K562 (cell line): ENCODE results near the gene TBC1D1. TPM values are rescaled to one million over a fixed set of nuclear protein-coding genes. Genes with fewer than 3 reads are reported as not detected.

ENCODE experiments used
- ATAC-seq: fragments of 200-7000 bp; cut with Tn5 transposase; 3 replicates; pipeline ENCODE4 v1.9.1; 2020; ENCODE audit warnings: moderate library complexity
- BruUV-seq: library from RNA; stranded (reverse); fragments of 400-500 nt; replicated peaks from 2 replicates; lab custom pipeline; 2021; lab: Mats Ljungman, UMichigan
- CTCF ChIA-PET: fragments of 300-600 bp; formaldehyde crosslinking; extraction: SDS; loops from one replicate; lab custom pipeline; 2021; ENCODE audit warnings: low intra/inter-chr PET ratio; lab: Yijun Ruan, JAX
- POLR2A ChIA-PET: fragments of 300-600, 350-650 bp; sonication (Branson Sonifier 250); formaldehyde crosslinking; extraction: SDS; loops from one replicate; lab custom pipeline; 2021; ENCODE audit warnings: antibody characterized with exemption, inconsistent platforms; lab: Yijun Ruan, JAX
- DNase-seq, 4 experiments: peaks; one replicate each; pipeline versions ENCODE4 v3.0.0 to v3.0.0-alpha.2; 2011 to 2018; ENCODE audit warnings: low spot score in 3 of 4, mixed read lengths in 3 of 4; ENCODE audit errors: extremely low read depth in 1 of 4
- FAIRE-seq: peaks from 2 replicates; lab custom pipeline; 2011; peaks lifted over from hg19 to GRCh38; lab: Jason Lieb, UNC
- H2AFZ ChIP-seq: 2 replicates; pipeline ENCODE4 v1.6.0; 2011; ENCODE audit warnings: low read depth, low read length, control low read depth, inconsistent platforms
- H3K27ac ChIP-seq: fragments of 200-600 bp; 3 replicates; pipeline ENCODE4 v1.8.0; 2011; ENCODE audit warnings: low read depth, mild to moderate bottlenecking, control low read depth, inconsistent platforms, low read length, moderate library complexity, mixed read lengths; ENCODE audit errors: extremely low read depth
- H3K27me3 ChIP-seq, 2 experiments: fragments of 300-600 bp in 1 of 2; 2 replicates in 1 of 2; 3 replicates in 1 of 2; pipeline versions ENCODE4 v1.6.0 to v1.8.0; 2011; ENCODE audit warnings: inconsistent platforms in 2 of 2, low read length in 2 of 2, mild to moderate bottlenecking in 1 of 2, mixed read lengths in 1 of 2, moderate library complexity in 1 of 2; ENCODE audit not compliant: control insufficient read depth in 2 of 2, insufficient read depth in 2 of 2
- H3K36me3 ChIP-seq: fragments of 300-600 bp; 3 replicates; pipeline ENCODE4 v1.8.0; 2011; ENCODE audit warnings: mild to moderate bottlenecking, low read length, inconsistent platforms; ENCODE audit not compliant: control insufficient read depth, insufficient read depth
- H3K4me1 ChIP-seq, 2 experiments: fragments of 200-600 bp in 1 of 2; replicated peaks in 1 of 2; 2 replicates in 1 of 2; 3 replicates in 1 of 2; pipeline versions ENCODE4 v1.5.1 to v1.8.0; 2011; ENCODE audit warnings: inconsistent platforms in 2 of 2, low read length in 2 of 2, mild to moderate bottlenecking in 1 of 2, mixed read lengths in 1 of 2, moderate library complexity in 1 of 2; ENCODE audit not compliant: control insufficient read depth in 2 of 2, insufficient read depth in 2 of 2
- H3K4me2 ChIP-seq: 2 replicates; pipeline ENCODE4 v1.6.1; 2011; ENCODE audit warnings: low read length, control low read depth, inconsistent platforms, mixed read lengths; ENCODE audit not compliant: insufficient read depth
- H3K4me3 ChIP-seq: fragments of 200-600 bp; sonication (generic), shearing (Covaris generic); 2 replicates; pipeline ENCODE4 v1.5.1; 2016; ENCODE audit warnings: control low read depth, inconsistent platforms
- H3K79me2 ChIP-seq: fragments of 200-600 bp; 3 replicates; pipeline ENCODE4 v1.8.0; 2011; ENCODE audit warnings: low read length, inconsistent platforms; ENCODE audit not compliant: control insufficient read depth, insufficient read depth
- H3K9ac ChIP-seq, 2 experiments: 2 replicates each; pipeline versions ENCODE4 v1.6.0 to v1.6.1; 2011; ENCODE audit warnings: low read depth in 2 of 2, low read length in 2 of 2, control low read depth in 1 of 2, inconsistent platforms in 1 of 2, mild to moderate bottlenecking in 1 of 2, mixed read lengths in 1 of 2; ENCODE audit not compliant: insufficient read depth in 1 of 2
- H3K9me1 ChIP-seq: one replicate; pipeline ENCODE4 v1.6.0; 2011; ENCODE audit warnings: inconsistent platforms, mild to moderate bottlenecking, low read length, moderate library complexity; ENCODE audit not compliant: control insufficient read depth, insufficient read depth
- H3K9me3 ChIP-seq: replicated peaks from 2 replicates; pipeline ENCODE4 v1.5.1; 2011; ENCODE audit warnings: low read depth, low read length, inconsistent platforms; ENCODE audit not compliant: control insufficient read depth, insufficient read depth
- H4K20me1 ChIP-seq: replicated peaks from 2 replicates; pipeline ENCODE4 v1.6.1; 2011; ENCODE audit warnings: low read length, inconsistent platforms, mixed read lengths; ENCODE audit not compliant: control insufficient read depth, insufficient read depth
- BRD9 ChIP-seq: fragments of 450-650 bp; IDR thresholded peaks from 2 replicates; pipeline ENCODE4 v1.6.1; 2018; ENCODE audit warnings: low read depth; ENCODE audit not compliant: partially characterized antibody
- HDAC6 ChIP-seq: IDR thresholded peaks from 2 replicates; pipeline ENCODE4 v1.6.1; 2012; ENCODE audit warnings: low read depth, mild to moderate bottlenecking, control low read depth, inconsistent platforms, low read length, moderate library complexity
- NFXL1 ChIP-seq: fragments of 450-650 bp; formaldehyde crosslinking; IDR thresholded peaks from 2 replicates; pipeline ENCODE4 v1.4.0; 2021; ENCODE audit warnings: mild to moderate bottlenecking
- SRSF7 ChIP-seq: fragments of 200-400 bp; formaldehyde crosslinking; optimal IDR thresholded peaks from 2 replicates; pipeline ENCODE3; 2017; ENCODE audit warnings: mild to moderate bottlenecking, low read depth, low read length
- ZBTB5 ChIP-seq: fragments of 450-650 bp; IDR thresholded peaks from 2 replicates; pipeline ENCODE4 v1.6.1; 2017; ENCODE audit warnings: antibody characterized with exemption
- ZFP91 ChIP-seq: sonication (generic); formaldehyde crosslinking; IDR thresholded peaks from 2 replicates; pipeline ENCODE4 v1.8.0; 2022; ENCODE audit warnings: mild to moderate bottlenecking, missing genetic modification reagents
- ZNF347 ChIP-seq: fragments of 450-650 bp; formaldehyde crosslinking; IDR thresholded peaks from 2 replicates; pipeline ENCODE4 v1.4.0; 2020; ENCODE audit warnings: low read depth, mild to moderate bottlenecking, moderate library complexity
- ZNF77 ChIP-seq: fragments of 250-450 bp; sonication (Bioruptor Pico); IDR thresholded peaks from 2 replicates; pipeline ENCODE4 v1.5.0; 2020
- WGBS: fragments of 100-300 bp; shearing (Covaris generic); methylation state at CpG from one replicate; pipeline ENCODE4 v1.1.6; 2016; ENCODE audit warnings: low coverage, mixed read lengths; ENCODE audit not compliant: insufficient coverage; ENCODE audit errors: missing lambda C conversion rate; 5-methylcytosine and 5-hydroxymethylcytosine counted together
- in situ Hi-C: fragments of 300-500 bp; cut with MboI; formaldehyde crosslinking; loops from 4 replicates; pipeline ENCODE4 v1.15.0; 2018; ENCODE audit warnings: inconsistent platforms, mixed read lengths
- intact Hi-C: fragments of 100-400 bp; cut with micrococcal nuclease; formaldehyde crosslinking; loops from 2 replicates; pipeline ENCODE4 v1.14.2; 2022
- polyA plus RNA-seq, 8 experiments: library from polyadenylated mRNA; depleted of rRNA in 4 of 8; stranded (reverse) in 5 of 8; unstranded in 3 of 8; fragments of >200 nt; fragmentation: Nextera tagmentation in 2 of 8; fragmentation: Illumina TruSeq in 1 of 8; extraction: Ambion mirVana in 2 of 8; extraction: Trizol in 1 of 8; gene quantifications; 2 replicates each; pipeline versions ENCODE4 v1.2.1 to v1.2.3, GENCODE V29; 2011 to 2014; ENCODE audit warnings: inconsistent platforms in 1 of 8, missing spikeins in 1 of 8
- total RNA-seq, 7 experiments: library from RNA; depleted of rRNA in 6 of 7; stranded (reverse); fragments of >200 nt in 6 of 7; fragmentation: Illumina TruSeq in 2 of 7; extraction: Trizol in 2 of 7; gene quantifications; 2 replicates each; pipeline versions ENCODE4 v1.2.1 to v1.2.3, GENCODE V29; 2011 to 2021; ENCODE audit warnings: low replicate concordance in 1 of 7

The TBC1D1 gene
- total and polyA plus RNA-seq, 9 of the 15 experiments (the other 6 are each of a cell fraction or from before 2014, with no cell fraction given) = 0.59 to 14.2 (median 8.8) TPM

GRCh38 chr4:37893164-37893563 is 2.3 kb downstream of the TBC1D1 start (continued):
- TF ChIP-seq ZBTB5 = no peak

DNA sequence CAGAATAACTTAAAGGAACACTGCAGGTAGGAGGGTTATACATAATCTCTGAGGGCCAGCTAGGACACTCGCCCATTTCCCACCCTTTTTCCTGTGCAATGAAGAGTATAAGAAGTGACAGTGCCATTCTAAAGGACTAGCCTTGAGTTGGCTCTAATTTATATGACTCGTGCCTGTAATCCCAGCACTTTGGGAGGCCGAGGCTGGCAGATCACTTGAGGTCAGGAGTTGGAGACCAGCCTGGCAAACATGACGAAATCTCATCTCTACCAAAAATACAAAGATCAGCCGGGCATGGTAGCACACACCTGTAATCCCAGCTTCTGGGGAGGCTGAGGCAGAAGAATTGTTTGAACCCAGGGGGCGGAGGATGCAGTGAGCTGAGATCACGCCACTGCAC is 4.4 kb downstream of the TBC1D1 start:
- no TSS peak for BruUV-seq
- no peaks in the 10 kb centered on the region for H3K79me2 ChIP-seq
- no peaks in the 10 kb centered on the region for H3K9me3 ChIP-seq
- no peaks in the 10 kb centered on the region for H4K20me1 ChIP-seq
- in situ Hi-C loops = no loop called here
- no peak overlapping the region for H2AFZ ChIP-seq
- peaks cover 0 to 16% of the 10 kb centered on the region in 2 experiments; a peak in 2 of 5 replicates for H3K4me1 ChIP-seq
- intact Hi-C loops = no loop called here
- no peaks in the 10 kb centered on the region for H3K9me1 ChIP-seq
- H3K4me3 ChIP-seq = no peak overlapping the region
- TF ChIP-seq ZNF77 (CRISPR knock-in tag) (no peak), HDAC6 (no peak), BRD9 (no peak), SRSF7 (no peak), ZNF347 (CRISPR knock-in tag) (no peak), ZFP91 (CRISPR knock-in tag) (no peak), NFXL1 (CRISPR knock-in tag) (no peak)
- H3K27me3 ChIP-seq = peaks cover 16 to 41% of the 10 kb centered on the region in 2 experiments; a peak in 3 of 5 replicates
- no peak for FAIRE-seq
- 1% methylated on average over 7 of the region's 7 CpGs for WGBS
- no peaks in the 10 kb centered on the region for H3K36me3 ChIP-seq
- no peak overlapping the region for H3K9ac ChIP-seq
- CTCF ChIA-PET = no interaction called here
- no peak for DNase-seq
- H3K27ac ChIP-seq = no peak overlapping the region
- POLR2A ChIA-PET = interaction anchor here (0.7 to 1.1 kb wide), 2 partner anchors 57 to 450 kb away, joined by 3 read pairs; no protein-coding TSS in a partner anchor
- no peak overlapping the region for H3K4me2 ChIP-seq
- ATAC-seq = no peak
